GM12801 (cell line): ENCODE results near the gene GPR68.

Experiments
- TF ChIP-seq, protein P1 (sequence below): IDR thresholded peaks from one replicate; pipeline ENCODE4 v1.5.1; 2011; ENCODE audit warnings: control low read depth; ENCODE audit not compliant: insufficient read length; ENCODE audit errors: extremely low read depth

The GPR68 gene

DNA sequence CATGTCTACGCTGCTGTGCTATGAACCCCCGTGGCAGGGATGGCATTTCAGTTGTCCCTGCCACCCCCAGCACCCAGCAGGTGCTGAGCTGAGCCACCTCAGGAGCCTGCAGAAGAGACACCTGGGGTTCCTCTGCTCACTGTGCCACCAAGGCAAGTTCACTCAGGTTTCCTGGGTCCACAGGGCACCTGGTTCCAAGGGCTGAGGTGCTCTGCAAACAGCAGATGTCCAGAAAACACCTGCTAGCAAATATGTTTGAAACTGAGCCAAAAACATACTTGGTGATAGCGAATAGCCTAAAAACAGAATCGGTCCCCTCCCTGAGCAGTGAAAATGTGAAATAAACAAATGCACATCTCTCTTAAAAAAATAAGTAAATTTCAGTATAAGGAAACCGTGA lies 35.6 kb upstream of the GPR68 start:
- TF ChIP-seq, protein P1, sequence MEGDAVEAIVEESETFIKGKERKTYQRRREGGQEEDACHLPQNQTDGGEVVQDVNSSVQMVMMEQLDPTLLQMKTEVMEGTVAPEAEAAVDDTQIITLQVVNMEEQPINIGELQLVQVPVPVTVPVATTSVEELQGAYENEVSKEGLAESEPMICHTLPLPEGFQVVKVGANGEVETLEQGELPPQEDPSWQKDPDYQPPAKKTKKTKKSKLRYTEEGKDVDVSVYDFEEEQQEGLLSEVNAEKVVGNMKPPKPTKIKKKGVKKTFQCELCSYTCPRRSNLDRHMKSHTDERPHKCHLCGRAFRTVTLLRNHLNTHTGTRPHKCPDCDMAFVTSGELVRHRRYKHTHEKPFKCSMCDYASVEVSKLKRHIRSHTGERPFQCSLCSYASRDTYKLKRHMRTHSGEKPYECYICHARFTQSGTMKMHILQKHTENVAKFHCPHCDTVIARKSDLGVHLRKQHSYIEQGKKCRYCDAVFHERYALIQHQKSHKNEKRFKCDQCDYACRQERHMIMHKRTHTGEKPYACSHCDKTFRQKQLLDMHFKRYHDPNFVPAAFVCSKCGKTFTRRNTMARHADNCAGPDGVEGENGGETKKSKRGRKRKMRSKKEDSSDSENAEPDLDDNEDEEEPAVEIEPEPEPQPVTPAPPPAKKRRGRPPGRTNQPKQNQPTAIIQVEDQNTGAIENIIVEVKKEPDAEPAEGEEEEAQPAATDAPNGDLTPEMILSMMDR = no peak

DNA sequence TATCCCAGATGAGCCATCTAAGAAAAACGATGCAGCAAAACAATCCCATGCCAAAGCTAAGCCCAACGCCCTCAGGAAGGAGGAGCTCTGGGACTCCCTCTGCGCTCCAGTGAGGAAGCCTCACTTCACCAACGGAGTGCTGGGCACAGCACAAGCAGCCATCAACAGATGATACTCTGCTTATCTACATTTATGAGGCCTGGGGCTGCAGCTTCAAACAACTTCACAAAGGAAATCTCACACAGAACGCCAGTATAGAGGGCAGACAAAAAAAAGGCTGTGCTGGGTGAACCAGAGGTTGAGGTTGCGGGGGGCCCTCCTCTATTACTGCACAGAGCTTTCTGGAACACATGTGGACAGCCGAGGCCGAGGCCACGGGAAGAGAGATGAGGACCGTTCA lies 34.9 kb upstream of the GPR68 start:
- TF ChIP-seq, protein P1 = no peak

GRCh38 chr14:91278383-91278715 lies 33.8 kb upstream of the GPR68 start:
- TF ChIP-seq, protein P1 = no peak

GRCh38 chr14:91277546-91278382 lies 33.3 kb upstream of the GPR68 start:
- TF ChIP-seq, protein P1 = no peak

DNA sequence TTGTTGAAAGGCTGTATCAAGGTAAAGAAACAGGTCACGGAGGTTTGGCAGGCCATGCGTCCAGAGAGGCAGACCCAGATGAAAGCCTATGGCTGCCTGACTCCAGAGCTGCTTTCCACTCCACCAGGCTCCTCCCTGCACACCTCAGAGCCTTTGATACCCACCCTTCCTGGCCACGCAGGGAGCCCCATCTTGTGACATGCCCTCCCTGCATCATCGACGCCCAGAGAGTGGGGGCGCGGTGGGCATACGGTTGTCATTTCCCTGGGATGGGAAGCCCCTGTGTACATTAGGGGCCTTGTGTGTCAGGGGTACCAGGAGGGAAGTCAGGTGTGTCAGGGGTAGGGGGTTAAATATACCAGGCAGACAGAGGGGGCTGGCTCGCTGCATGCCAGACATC lies 30.3 kb upstream of the GPR68 start:
- TF ChIP-seq, protein P1 = no peak

DNA sequence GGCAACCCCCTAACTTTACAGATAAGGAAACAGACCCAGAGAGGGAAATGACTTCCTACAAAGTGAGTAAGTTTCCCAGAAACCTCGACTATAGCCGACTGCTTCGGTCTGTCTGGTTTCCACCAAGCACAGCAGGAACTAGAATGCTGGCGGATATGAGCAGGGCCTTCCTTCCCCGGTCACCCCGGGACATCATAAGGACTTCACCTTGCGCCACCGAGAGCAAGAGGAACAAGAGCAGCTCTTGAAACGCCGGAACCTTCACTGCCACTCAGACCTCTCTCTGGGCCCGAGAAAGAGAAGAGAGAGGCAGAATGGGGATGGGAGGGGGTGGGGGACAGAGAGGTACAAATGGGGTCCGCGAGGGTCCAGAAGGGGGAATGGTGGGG lies 29.4 kb upstream of the GPR68 start:
- TF ChIP-seq, protein P1 = no peak

DNA sequence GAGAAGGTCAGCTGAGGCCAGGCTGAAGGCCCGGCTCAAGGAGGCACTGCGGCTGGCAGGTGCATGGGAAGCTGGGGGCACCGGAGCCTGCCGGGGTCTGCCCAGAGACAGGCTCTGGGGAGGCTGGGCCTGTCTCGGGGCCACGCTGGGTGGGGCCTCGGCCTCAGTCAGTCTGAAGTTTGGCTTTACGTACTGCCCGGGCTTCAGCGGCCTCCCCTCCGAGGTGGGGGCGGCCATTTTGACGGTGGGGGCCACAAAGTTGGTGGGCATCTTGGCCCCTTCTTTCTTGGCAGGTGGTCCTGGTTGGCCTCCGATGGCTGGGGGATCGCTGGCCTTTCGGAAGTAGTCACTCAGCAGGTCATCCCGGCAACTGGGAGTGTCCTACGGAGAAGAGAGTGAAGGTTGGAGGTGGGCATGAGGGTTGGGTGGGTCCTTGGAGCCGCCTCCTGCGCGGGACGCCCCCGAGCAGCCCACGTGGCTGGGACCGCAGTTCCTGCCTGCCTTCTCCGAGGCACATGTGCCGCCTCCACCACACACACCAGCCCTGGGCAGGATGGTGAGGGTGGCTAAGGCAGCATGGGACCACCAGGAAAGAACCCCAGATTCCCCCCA lies 28.9 kb upstream of the GPR68 start:
- TF ChIP-seq, protein P1 = no peak
